ENCODE data around the gene PGAM2.

The PGAM2 gene

DNA sequence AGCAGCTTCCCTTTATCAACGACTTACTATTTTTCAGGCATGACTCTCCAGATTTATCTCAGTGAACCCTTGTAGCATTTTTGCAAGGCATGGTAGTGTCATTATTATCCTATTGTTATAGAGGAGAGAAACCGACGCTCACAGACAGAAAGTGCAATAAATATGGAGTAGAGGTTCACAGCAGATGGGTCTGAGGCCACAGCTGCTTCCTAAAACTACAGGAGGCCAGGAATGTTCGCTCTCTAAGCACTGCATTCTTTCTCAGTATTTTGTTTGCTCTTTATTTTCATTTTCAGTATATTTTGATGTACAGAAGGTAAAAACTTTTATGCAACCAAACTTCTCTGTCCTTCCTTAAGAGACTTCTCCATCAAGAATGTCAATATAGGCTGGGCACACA is 34.3 kb upstream of the PGAM2 start:
- TF ChIP-seq, protein P1, sequence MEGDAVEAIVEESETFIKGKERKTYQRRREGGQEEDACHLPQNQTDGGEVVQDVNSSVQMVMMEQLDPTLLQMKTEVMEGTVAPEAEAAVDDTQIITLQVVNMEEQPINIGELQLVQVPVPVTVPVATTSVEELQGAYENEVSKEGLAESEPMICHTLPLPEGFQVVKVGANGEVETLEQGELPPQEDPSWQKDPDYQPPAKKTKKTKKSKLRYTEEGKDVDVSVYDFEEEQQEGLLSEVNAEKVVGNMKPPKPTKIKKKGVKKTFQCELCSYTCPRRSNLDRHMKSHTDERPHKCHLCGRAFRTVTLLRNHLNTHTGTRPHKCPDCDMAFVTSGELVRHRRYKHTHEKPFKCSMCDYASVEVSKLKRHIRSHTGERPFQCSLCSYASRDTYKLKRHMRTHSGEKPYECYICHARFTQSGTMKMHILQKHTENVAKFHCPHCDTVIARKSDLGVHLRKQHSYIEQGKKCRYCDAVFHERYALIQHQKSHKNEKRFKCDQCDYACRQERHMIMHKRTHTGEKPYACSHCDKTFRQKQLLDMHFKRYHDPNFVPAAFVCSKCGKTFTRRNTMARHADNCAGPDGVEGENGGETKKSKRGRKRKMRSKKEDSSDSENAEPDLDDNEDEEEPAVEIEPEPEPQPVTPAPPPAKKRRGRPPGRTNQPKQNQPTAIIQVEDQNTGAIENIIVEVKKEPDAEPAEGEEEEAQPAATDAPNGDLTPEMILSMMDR (conservative IDR thresholded peaks at IDR 0.05; ENCODE audit: low read depth) = no peak
- CTCF ChIA-PET = interaction anchor here (0.6 to 0.7 kb wide), 2 partner anchors 10 to 23 kb away, joined by 3 to 4 read pairs; no protein-coding TSS in a partner anchor
- DNase-seq (ENCODE audit: low spot score) = no peak
- POLR2A ChIA-PET (ENCODE audit: low non-redundant PET) = no interaction called here
- no peak overlapping the region for H3K27ac ChIP-seq

DNA sequence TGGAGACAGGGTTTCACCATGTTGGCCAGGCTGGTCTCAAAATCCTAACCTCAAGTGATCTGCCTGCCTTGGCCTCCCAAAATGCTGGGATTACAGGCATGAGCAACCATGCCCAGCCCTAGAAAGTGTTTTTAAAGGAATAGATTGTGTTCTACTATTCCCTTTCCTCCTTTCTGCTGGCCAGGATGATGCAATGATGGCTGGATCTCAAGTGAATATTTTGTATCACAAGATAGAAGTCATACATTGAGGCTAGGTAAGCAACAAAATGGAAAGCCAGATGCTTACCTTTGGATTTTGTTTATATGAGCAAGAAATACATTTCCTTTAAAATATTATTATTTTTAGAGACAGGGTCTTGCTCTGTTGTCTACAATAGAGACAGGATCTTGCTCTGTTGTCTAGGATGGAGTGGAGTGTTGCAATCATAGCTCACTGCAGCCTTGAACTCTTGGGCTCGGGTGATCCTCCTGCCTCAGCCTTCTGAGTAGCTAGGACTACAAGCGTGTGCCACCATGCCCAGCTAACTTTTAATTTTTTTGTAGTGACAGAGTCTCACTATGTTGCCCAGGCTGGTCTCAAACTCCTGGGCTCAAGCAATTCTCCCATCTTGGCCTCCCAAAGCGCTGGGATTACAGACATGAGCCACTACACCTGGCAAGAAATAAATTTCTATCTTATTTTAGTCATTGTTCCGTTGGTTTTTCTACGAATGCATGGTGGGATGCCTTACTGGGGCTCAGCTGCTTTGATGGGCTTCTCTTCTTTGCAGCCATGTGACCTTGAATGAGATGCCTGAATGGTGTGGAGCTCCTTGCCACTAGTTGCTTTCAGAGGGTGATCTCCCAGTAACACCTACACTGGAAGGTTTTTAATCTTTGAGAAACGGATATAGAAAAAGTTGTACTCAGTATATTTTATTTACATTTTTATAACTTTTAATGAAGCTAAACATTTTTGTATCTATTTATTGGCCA is 33.0 kb upstream of the PGAM2 start:
- no peak for DNase-seq (ENCODE audit: low spot score)
- TF ChIP-seq, protein P1 (conservative IDR thresholded peaks at IDR 0.05; ENCODE audit: low read depth) = no peak
- CTCF ChIA-PET = interaction anchor here (0.6 kb wide), 1 partner anchor 37 kb away, joined by 5 read pairs; no protein-coding TSS in a partner anchor
- POLR2A ChIA-PET (ENCODE audit: low non-redundant PET) = no interaction called here
- H3K27ac ChIP-seq = no peak overlapping the region

DNA sequence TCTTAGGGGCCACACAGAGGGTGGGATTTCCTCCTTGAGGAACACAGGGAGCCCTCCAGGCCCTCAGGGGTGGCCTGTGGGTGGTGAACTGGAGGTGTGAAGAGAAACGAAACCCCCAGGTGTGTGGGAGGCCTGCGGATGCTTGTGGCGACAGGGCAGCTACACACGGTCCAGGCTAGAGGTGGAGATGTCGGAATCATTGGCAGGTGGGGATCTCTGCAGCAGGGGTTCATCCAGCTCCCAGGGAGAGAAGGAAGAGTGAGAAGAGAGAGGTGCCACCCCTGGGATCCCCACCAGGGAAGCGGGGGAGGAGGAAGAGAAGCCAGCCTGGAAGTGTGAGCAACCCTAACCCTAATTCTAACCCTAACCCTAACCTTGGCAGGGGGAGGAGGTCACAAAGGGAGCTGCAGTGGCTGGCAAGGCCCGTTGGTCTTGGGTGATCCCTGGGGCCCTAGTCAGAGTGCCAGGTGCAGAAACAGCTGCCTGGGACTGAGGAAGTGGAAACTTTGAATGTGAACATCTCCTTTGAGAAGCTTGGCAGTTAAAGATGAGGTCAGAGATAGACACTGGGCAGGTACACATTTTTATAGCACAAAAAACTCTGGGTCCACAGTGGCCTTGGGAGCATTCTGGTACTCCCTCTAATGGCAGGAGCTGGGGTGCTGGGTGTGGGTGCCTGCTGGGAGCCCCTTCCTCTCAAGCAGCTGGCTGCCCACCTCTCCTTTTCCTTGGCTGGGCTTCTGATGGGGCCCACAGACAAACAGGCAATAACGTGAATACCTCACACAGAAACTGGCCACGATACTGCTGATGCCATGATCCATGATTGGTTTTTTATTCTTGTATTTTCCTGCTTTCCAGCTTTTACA is 31.9 kb upstream of the PGAM2 start:
- ChIA-PET POLR2A (ENCODE audit: low non-redundant PET) (no interaction called here), CTCF (interaction anchor here (0.6 kb wide), 1 partner anchor 9 kb away, joined by 3 read pairs; no protein-coding TSS in a partner anchor)
- no peak overlapping the region for H3K27ac ChIP-seq
- TF ChIP-seq, protein P1 (conservative IDR thresholded peaks at IDR 0.05; ENCODE audit: low read depth) = no peak
- DNase-seq (ENCODE audit: low spot score) = no peak

DNA sequence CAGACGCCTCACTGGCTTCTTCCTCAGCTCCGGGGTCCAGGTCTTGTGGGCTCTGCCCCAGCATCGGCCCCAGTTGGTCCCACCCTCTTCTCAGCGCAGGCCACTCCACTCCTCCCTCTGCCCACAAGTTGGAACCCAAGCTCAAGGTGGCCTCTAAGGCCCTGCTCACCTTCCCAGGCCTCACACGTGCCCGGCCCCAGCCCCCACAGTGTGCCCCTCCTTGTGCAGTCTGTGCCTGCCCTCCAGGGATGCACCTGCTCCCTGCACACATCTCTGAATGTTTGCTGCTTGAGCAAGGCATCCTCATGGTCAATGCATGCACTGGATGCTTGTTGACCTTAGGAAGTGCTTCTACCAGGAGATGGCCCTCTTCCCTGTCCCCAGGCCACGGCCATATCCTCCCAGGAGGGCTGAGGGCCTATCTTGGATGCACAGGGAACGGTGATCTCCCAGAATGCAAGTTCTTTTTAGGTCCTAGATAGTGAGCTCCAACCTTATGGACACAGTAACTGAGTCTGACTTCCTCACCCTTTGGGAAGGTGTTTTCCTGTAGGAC is 31.0 kb upstream of the PGAM2 start:
- TF ChIP-seq, protein P1 (conservative IDR thresholded peaks at IDR 0.05; ENCODE audit: low read depth) = no peak
- ChIA-PET POLR2A (ENCODE audit: low non-redundant PET) (no interaction called here), CTCF (interaction anchor here (0.6 kb wide), 1 partner anchor 8 kb away, joined by 3 read pairs; no protein-coding TSS in a partner anchor)
- no peak overlapping the region for H3K27ac ChIP-seq
- no peak for DNase-seq (ENCODE audit: low spot score)

DNA sequence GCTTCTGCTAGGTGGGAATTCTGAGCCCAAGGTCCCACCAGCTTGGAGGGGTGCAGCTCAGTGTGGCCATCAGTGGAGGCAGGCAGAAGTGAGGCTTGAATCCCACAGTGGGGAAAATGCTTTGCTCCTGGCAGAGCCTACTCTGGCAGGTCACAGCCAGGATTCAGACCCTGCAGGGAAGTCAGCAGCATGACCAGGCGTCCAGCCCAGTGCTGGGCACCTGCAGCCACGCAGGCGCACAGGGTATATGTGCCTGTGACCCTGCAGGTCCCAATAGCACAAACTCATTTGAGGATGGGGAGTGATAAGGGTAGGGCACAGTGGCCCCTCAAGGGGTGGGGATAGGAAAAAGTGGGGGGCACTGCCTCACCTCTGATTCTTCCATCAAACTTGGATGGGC is 30.4 kb upstream of the PGAM2 start:
- H3K27ac ChIP-seq = no peak overlapping the region
- POLR2A ChIA-PET (ENCODE audit: low non-redundant PET) = no interaction called here
- CTCF ChIA-PET = no interaction called here
- TF ChIP-seq, protein P1 (conservative IDR thresholded peaks at IDR 0.05; ENCODE audit: low read depth) = no peak
- DNase-seq (ENCODE audit: low spot score) = no peak
